Panc1 (cell line): ENCODE data around the gene CNGA3. TPM values are rescaled to one million over a fixed set of nuclear protein-coding genes. Genes with fewer than 3 reads are reported as not detected.
A peak's percentile ranks its signal among the peaks of the same experiment; 100 is the strongest.

Experiments
- ATAC-seq: fragments of 200-7000 bp; cut with Tn5 transposase; 2 replicates; pipeline ENCODE4 v1.9.1; 2020; ENCODE audit warnings: mild to moderate bottlenecking, moderate library complexity
- Bru-seq: library from RNA; stranded (reverse); fragments of 400-500 nt; gene quantifications from one replicate; lab custom pipeline; 2021; lab: Mats Ljungman, UMichigan
- BruChase-seq, 2 experiments: library from RNA; stranded (reverse); fragments of 400-500 nt; gene quantifications; one replicate each; lab custom pipeline; 2021; lab: Mats Ljungman, UMichigan
- BruUV-seq: library from RNA; stranded (reverse); fragments of 400-500 nt; replicated peaks from 2 replicates; lab custom pipeline; 2021; lab: Mats Ljungman, UMichigan
- CTCF ChIA-PET: fragments of 300-600 bp; sonication (Branson Sonifier 250); formaldehyde crosslinking; loops from one replicate; lab custom pipeline; 2022; ENCODE audit warnings: antibody characterized with exemption; lab: Charles Lee
- POLR2A ChIA-PET: fragments of 300-600 bp; sonication (Branson Sonifier 250); formaldehyde crosslinking; loops from one replicate; lab custom pipeline; 2022; ENCODE audit warnings: antibody characterized with exemption; lab: Charles Lee
- DNase-seq: peaks from one replicate; pipeline ENCODE4 v3.0.0-alpha.2; 2010; ENCODE audit warnings: low read depth, low spot score
- H3K27ac ChIP-seq: 2 replicates; pipeline ENCODE4 v1.5.1; 2011; ENCODE audit warnings: mild to moderate bottlenecking, low read length, inconsistent platforms
- H3K27me3 ChIP-seq: fragments of 200-500 bp; sonication (Bioruptor generic); 2 replicates; pipeline ENCODE4 v1.6.0; 2014; ENCODE audit warnings: low read length, inconsistent platforms; ENCODE audit not compliant: control insufficient read depth, insufficient read depth
- H3K36me3 ChIP-seq: fragments of 200-500 bp; sonication (Bioruptor generic); 2 replicates; pipeline ENCODE4 v1.5.1; 2014; ENCODE audit warnings: inconsistent platforms, mild to moderate bottlenecking, low read length, moderate library complexity; ENCODE audit not compliant: control insufficient read depth, insufficient read depth
- H3K4me1 ChIP-seq: 2 replicates; pipeline ENCODE4 v1.5.1; 2011; ENCODE audit warnings: inconsistent platforms, mild to moderate bottlenecking, low read length, moderate library complexity; ENCODE audit not compliant: control insufficient read depth, insufficient read depth
- H3K4me3 ChIP-seq, 2 experiments: 2 replicates each; pipeline ENCODE4 v1.5.1; 2011 to 2012; ENCODE audit warnings: low read depth in 2 of 2, low read length in 2 of 2, mild to moderate bottlenecking in 2 of 2, inconsistent platforms in 1 of 2, moderate library complexity in 1 of 2
- H3K9me3 ChIP-seq: fragments of 200-500 bp; sonication (Bioruptor generic); 2 replicates; pipeline ENCODE4 v1.5.1; 2014; ENCODE audit warnings: low read depth, mild to moderate bottlenecking, inconsistent platforms, low read length, moderate library complexity; ENCODE audit not compliant: control insufficient read depth, insufficient read depth
- POLR2AphosphoS5 ChIP-seq: IDR thresholded peaks from 2 replicates; pipeline ENCODE4 v1.6.1; 2012; ENCODE audit warnings: mild to moderate bottlenecking, low read depth, low read length, moderate library complexity
- SIN3A ChIP-seq: IDR thresholded peaks from 2 replicates; pipeline ENCODE4 v1.6.1; 2012; ENCODE audit warnings: low read depth, mild to moderate bottlenecking, low read length, moderate library complexity, borderline replicate concordance; ENCODE audit not compliant: insufficient read depth
- TCF7L2 ChIP-seq: IDR thresholded peaks from 2 replicates; pipeline ENCODE4 v1.6.1; 2011; ENCODE audit warnings: mild to moderate bottlenecking, low read depth, low read length, inconsistent platforms
- in situ Hi-C: cut with HindIII; loops from 2 replicates; pipeline ENCODE4 v1.10.0; 2016; ENCODE audit warnings: low sequenced_read_pairs, low pct_unique_long_range_greater_than_20kb
- intact Hi-C: fragments of 100-400 bp; cut with micrococcal nuclease; formaldehyde crosslinking; loops from one replicate; pipeline ENCODE4 v1.10.0; 2022; ENCODE audit not compliant: unreplicated experiment
- long read RNA-seq: library from polyadenylated mRNA; unstranded; transcript quantifications from one replicate; pipeline ENCODE4 v2.0.0, GENCODE V29; 2021; ENCODE audit not compliant: unreplicated experiment
- polyA plus RNA-seq: library from polyadenylated mRNA; unstranded; fragments of >200 nt; gene quantifications from one replicate; pipeline ENCODE4 v1.2.1, GENCODE V29; 2012; ENCODE audit warnings: missing spikeins; ENCODE audit not compliant: insufficient read length
- total RNA-seq: library from RNA; stranded (reverse); gene quantifications from one replicate; pipeline ENCODE4 v1.2.1, GENCODE V29; 2021; ENCODE audit not compliant: unreplicated experiment
- TF ChIP-seq, protein P1 (sequence below), 2 experiments: IDR thresholded peaks; 2 replicates each; pipeline ENCODE4 v1.6.1; 2011 to 2012; ENCODE audit warnings: low read depth in 2 of 2, control low read depth in 1 of 2, low read length in 1 of 2, mild to moderate bottlenecking in 1 of 2, moderate library complexity in 1 of 2; ENCODE audit not compliant: insufficient read depth in 1 of 2
- TF ChIP-seq, protein P2 (sequence below): fragments of 450-650 bp; IDR thresholded peaks from 2 replicates; pipeline ENCODE4 v1.5.1; 2017; ENCODE audit warnings: mild to moderate bottlenecking

CNGA3 gene
- total RNA-seq (not detected), Bru-seq, nascent RNA (percentile 2 among the genes with signal in this experiment), BruChase-seq, experiment 1, labeled RNA remaining after a 2-hour chase (not detected), BruChase-seq, experiment 2, labeled RNA remaining after a 6-hour chase (not detected)
- not detected for polyA plus RNA-seq
- long read RNA-seq, result 0 reads

DNA sequence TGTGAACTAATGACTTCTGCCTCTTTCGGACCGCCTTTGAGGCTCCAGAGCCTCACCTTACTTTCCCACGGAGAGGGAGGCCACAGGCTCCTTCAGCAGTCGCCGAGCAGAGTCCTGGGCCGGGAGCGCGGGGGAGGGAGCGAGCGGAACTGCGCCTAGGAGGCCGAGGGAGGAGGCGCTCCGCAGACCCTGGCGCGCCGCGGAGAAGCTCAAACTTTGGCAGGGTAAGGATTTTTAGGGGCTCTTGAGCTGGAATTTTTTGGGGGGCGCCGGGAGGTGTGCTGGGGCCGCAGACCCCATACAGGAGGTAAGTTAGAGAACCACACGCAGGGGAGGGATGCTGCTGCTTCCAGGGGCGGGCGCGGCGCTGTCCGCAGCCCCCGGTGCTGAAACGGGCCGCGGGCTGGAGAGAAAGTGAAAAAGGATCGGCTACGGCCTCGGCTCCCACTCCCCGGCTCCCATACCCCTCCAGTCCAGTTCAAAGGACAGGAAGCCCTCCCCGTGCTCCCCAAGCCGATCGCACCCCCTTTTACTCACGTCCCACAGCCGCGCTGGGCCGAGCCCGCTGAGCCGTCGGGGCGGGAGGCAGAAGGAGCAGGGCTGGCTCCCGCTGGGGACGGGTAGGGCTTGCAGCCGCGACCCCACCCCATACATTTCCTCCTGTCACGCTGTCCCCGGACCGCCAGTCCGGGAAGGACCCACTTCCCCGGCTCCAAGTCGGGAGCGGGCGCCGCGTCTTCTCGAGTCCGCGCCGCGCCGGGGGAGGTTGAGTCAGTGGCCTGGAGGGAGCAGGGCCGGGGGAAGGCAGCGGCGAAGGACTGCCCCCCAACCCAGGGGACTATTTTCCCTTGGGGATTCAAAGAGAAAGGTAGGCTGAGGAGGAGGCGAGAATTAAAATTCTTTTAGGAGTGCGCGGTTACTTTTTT is at the start of gene CNGA3:
Gene CNGA3, plus strand, starts transcription at position 146 of the 926 bp plus-strand sequence. CDS start 23,520 bp downstream, outside the sequence.
- in situ Hi-C loops, result no loop called here
- H3K36me3 ChIP-seq, result no peaks in the 10 kb centered on the region
- no peak for DNase-seq
- no TSS peak for BruUV-seq
- H3K27me3 ChIP-seq, result peaks cover 29% of the 10 kb centered on the region
- no peak for TF ChIP-seq SIN3A
- TF ChIP-seq, protein P1, sequence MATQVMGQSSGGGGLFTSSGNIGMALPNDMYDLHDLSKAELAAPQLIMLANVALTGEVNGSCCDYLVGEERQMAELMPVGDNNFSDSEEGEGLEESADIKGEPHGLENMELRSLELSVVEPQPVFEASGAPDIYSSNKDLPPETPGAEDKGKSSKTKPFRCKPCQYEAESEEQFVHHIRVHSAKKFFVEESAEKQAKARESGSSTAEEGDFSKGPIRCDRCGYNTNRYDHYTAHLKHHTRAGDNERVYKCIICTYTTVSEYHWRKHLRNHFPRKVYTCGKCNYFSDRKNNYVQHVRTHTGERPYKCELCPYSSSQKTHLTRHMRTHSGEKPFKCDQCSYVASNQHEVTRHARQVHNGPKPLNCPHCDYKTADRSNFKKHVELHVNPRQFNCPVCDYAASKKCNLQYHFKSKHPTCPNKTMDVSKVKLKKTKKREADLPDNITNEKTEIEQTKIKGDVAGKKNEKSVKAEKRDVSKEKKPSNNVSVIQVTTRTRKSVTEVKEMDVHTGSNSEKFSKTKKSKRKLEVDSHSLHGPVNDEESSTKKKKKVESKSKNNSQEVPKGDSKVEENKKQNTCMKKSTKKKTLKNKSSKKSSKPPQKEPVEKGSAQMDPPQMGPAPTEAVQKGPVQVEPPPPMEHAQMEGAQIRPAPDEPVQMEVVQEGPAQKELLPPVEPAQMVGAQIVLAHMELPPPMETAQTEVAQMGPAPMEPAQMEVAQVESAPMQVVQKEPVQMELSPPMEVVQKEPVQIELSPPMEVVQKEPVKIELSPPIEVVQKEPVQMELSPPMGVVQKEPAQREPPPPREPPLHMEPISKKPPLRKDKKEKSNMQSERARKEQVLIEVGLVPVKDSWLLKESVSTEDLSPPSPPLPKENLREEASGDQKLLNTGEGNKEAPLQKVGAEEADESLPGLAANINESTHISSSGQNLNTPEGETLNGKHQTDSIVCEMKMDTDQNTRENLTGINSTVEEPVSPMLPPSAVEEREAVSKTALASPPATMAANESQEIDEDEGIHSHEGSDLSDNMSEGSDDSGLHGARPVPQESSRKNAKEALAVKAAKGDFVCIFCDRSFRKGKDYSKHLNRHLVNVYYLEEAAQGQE (IDR thresholded peaks at IDR 0.05; ENCODE audit: insufficient read depth in 1 of 2, low read depth in 2 of 2, low read length in 1 of 2), result peak; percentile 87 to 89
- no peaks in the 10 kb centered on the region for H3K4me1 ChIP-seq
- peak; percentile 71 for ATAC-seq
- no peak within 1 kb of the TSS for H3K27ac ChIP-seq
- ChIA-PET POLR2A (no interaction called here), CTCF (no interaction called here)
- intact Hi-C loops, result no loop called here
- H3K9me3 ChIP-seq, result no peaks in the 10 kb centered on the region
- 0 out of 4 replicates have a peak within 1 kb of the TSS, but pooled peaks of 1 of the 2 experiments have one; percentile 14 for H3K4me3 ChIP-seq

DNA sequence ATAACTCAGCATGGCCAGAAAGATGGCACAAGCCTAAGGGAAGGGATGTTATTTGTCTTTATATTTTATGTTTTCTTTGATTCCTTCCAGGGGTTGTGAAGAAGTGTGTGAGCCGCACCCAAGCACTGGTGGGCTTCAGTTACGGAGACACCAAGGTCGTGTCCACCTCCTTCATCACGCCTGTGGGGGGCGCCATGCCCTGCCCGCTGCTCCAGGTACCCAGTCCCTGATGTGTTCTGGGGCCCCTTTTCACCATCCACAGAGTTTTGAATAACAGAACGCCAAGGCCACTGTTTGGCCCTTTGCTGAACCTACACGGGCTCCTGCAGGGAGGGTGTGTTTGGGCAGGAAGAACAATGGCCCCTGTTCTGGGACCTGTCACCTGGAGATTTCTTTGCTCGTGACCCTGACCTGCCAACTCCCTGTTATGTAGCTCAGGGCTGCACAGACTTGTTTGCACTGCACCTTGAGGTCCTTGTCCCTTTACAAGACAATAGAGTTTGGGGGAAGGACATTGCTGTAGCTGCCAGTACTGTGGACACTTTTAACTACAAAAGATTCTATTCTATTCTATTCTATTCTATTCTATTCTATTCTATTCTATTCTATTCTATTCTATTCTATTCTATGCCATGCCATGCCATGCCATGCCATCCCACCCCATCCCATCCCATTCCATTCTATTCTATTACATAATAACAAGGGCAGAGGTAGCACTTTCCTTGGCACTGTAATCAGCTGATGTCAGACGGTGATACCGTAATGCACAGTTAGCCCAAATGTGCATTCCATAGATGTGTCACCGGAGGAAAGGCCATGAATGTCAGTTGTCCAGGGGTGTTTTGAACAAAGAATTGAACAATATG is 48.2 kb upstream of the CNGA3 start:
- in situ Hi-C loops (no loop called here), intact Hi-C loops (no loop called here)
- no TSS peak for BruUV-seq
- ATAC-seq (no peak), DNase-seq (no peak)
- Histone ChIP-seq H3K27ac (no peak overlapping the region), H3K4me1 (no peaks in the 10 kb centered on the region), H3K36me3 (no peaks in the 10 kb centered on the region), H3K4me3 (no peak overlapping the region), H3K9me3 (no peaks in the 10 kb centered on the region), H3K27me3 (peaks cover 3% of the 10 kb centered on the region; the same call in 1 of the 2 replicates)
- ChIA-PET CTCF (no interaction called here), POLR2A (interaction anchor here (0.7 kb wide), 1 partner anchor 1341 kb away, joined by 3 read pairs; no protein-coding TSS in a partner anchor)
- TF ChIP-seq TCF7L2 (no peak), SIN3A (no peak), POLR2AphosphoS5 (no peak)
- TF ChIP-seq, protein P1 (IDR thresholded peaks at IDR 0.05; ENCODE audit: insufficient read depth in 1 of 2, low read depth in 2 of 2, low read length in 1 of 2), result no peak
- TF ChIP-seq, protein P2, sequence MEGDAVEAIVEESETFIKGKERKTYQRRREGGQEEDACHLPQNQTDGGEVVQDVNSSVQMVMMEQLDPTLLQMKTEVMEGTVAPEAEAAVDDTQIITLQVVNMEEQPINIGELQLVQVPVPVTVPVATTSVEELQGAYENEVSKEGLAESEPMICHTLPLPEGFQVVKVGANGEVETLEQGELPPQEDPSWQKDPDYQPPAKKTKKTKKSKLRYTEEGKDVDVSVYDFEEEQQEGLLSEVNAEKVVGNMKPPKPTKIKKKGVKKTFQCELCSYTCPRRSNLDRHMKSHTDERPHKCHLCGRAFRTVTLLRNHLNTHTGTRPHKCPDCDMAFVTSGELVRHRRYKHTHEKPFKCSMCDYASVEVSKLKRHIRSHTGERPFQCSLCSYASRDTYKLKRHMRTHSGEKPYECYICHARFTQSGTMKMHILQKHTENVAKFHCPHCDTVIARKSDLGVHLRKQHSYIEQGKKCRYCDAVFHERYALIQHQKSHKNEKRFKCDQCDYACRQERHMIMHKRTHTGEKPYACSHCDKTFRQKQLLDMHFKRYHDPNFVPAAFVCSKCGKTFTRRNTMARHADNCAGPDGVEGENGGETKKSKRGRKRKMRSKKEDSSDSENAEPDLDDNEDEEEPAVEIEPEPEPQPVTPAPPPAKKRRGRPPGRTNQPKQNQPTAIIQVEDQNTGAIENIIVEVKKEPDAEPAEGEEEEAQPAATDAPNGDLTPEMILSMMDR, result no peak; the same call in 1 of the 2 replicates
